Ovary (tissue), 9 donors: Measurements from ENCODE around the gene PTPRN2. TPM values are rescaled to one million over a fixed set of nuclear protein-coding genes. Genes with fewer than 3 reads are reported as not detected.

Experiments used
- DNase-seq, 5 donors: peaks; one replicate each; pipeline ENCODE4 v3.0.0-alpha.2; 2019 to 2020
- H3K27ac ChIP-seq, 2 donors: fragments of 200-600 bp; one replicate each; pipeline versions ENCODE4 v1.5.1 to v1.8.0; 2019 to 2022
- H3K27me3 ChIP-seq: fragments of 200-600 bp; one replicate; pipeline ENCODE4 v1.8.0; 2022
- H3K36me3 ChIP-seq: fragments of 200-600 bp; sonication (generic); one replicate; pipeline ENCODE4 v1.5.1; 2019
- H3K4me1 ChIP-seq: one replicate; pipeline ENCODE4 v1.8.1; 2013; ENCODE audit warnings: mild to moderate bottlenecking, moderate library complexity; ENCODE audit not compliant: insufficient read depth
- H3K4me3 ChIP-seq: fragments of 200-600 bp; sonication (generic); one replicate; pipeline ENCODE4 v1.5.1; 2017
- H3K9me3 ChIP-seq, 2 donors: fragments of 200-600 bp in 1 of 2; sonication (generic) in 1 of 2; one replicate each; pipeline versions ENCODE4 v1.5.1 to v1.8.1; 2013 to 2019; ENCODE audit warnings: mild to moderate bottlenecking in 1 of 2, moderate library complexity in 1 of 2
- CTCF ChIP-seq, 3 donors: fragments of 450-650 bp in 2 of 3; fragments of 200-600 bp in 1 of 3; IDR thresholded peaks; one replicate each; pipeline versions ENCODE4 v1.5.1 to v1.8.0; 2016 to 2022; ENCODE audit warnings: antibody characterized with exemption in 3 of 3, mild to moderate bottlenecking in 1 of 3
- EP300 ChIP-seq: sonication (generic); formaldehyde crosslinking; IDR thresholded peaks from one replicate; pipeline ENCODE4 v1.6.1; 2017; ENCODE audit warnings: antibody characterized with exemption
- POLR2A ChIP-seq: fragments of 450-650 bp; IDR thresholded peaks from one replicate; pipeline ENCODE4 v1.6.1; 2017; ENCODE audit warnings: antibody characterized with exemption, mild to moderate bottlenecking, moderate library complexity
- WGBS, 3 donors: extraction: QIAGEN DNeasy Blood & Tissue Kit in 1 of 3; methylation state at CpG; one replicate each; pipeline versions ENCODE4 v1.1.5 to v1.1.7; 2013 to 2017; 5-methylcytosine and 5-hydroxymethylcytosine counted together
- intact Hi-C, 4 donors: fragments of 100-400 bp; cut with DNase I; formaldehyde crosslinking; loops; one replicate each; pipeline versions ENCODE4 v1.11.0 to v1.15.1; 2022 to 2023
- polyA plus RNA-seq, 2 donors: library from polyadenylated mRNA; stranded (reverse); fragments of 200-250 nt in 1 of 2; fragments of 350-450 nt in 1 of 2; fragmentation: Illumina TruSeq in 1 of 2; extraction: RNeasy Lipid Tissue Mini Kit (QIAGEN cat#74804) in 1 of 2; gene quantifications; one replicate each; pipeline ENCODE4 v1.2.3, GENCODE V29; 2013 to 2014
- total RNA-seq, 7 donors: library from RNA; depleted of rRNA in 2 of 7; stranded (reverse); fragments of >200 nt in 2 of 7; fragmentation: NEBNext Ultra II Directional in 3 of 7; extraction: Animal tissue kit (Norgen Biotek cat#: 25700) in 3 of 7; gene quantifications; one replicate each; pipeline versions ENCODE4 v1.1.0 to v1.2.4, GENCODE V29; 2016 to 2023
- donor health status: DM: no; HTN: no; CAD: no; lungs with moderate emphysema.
- donor health status: DM: no; HTN: no; CAD: no.
- donor health status: Bipolar disorder and iron deficiency.
- donor health status: DM: yes; HTN: yes; CAD: no.
- donor health status: DM: no; HTN: no; CAD: no.
- donor health status: DM: yes; HTN: yes; CAD: no.

The PTPRN2 gene
- total and polyA plus RNA-seq, 9 donors = 3.5 to 11.1 (median 5.9) TPM

GRCh38 chr7:157786375-157787274 is 801.0 kb downstream of the PTPRN2 start:
- TF ChIP-seq EP300 = no peak
- TF ChIP-seq POLR2A = no peak
- no peak for TF ChIP-seq CTCF (IDR thresholded peaks at IDR 0.05)
- H3K27me3 ChIP-seq = no peaks in the 10 kb centered on the region
- H3K4me3 ChIP-seq = no peak overlapping the region
- no peak for DNase-seq
- H3K4me1 ChIP-seq = no peaks in the 10 kb centered on the region
- H3K27ac ChIP-seq = no peak overlapping the region
- H3K36me3 ChIP-seq = no peaks in the 10 kb centered on the region
- no peaks in the 10 kb centered on the region for H3K9me3 ChIP-seq
- 94% methylated on average over 39 to 47 of the region's 47 CpGs for whole genome bisulfite sequencing, 3 donors
- intact Hi-C loops = no loop called here

GRCh38 chr7:157785486-157786186 is 802.0 kb downstream of the PTPRN2 start:
- intact Hi-C loops = no loop called here
- no peak overlapping the region for H3K27ac ChIP-seq
- no peaks in the 10 kb centered on the region for H3K4me1 ChIP-seq
- TF ChIP-seq POLR2A (no peak), EP300 (no peak), CTCF (IDR thresholded peaks at IDR 0.05) (no peak)
- H3K36me3 ChIP-seq = no peaks in the 10 kb centered on the region
- WGBS, 3 donors = 87 to 90% (median 90%) methylated on average over 32 of the region's 32 CpGs
- no peak overlapping the region for H3K4me3 ChIP-seq
- no peak for DNase-seq
- no peaks in the 10 kb centered on the region for H3K27me3 ChIP-seq
- H3K9me3 ChIP-seq = no peaks in the 10 kb centered on the region

GRCh38 chr7:157784979-157785441 is 802.6 kb downstream of the PTPRN2 start:
- no peaks in the 10 kb centered on the region for H3K36me3 ChIP-seq
- intact Hi-C loops = no loop called here
- no peak overlapping the region for H3K4me3 ChIP-seq
- WGBS, 3 donors = 86 to 89% (median 87%) methylated on average over 24 to 26 of the region's 26 CpGs
- no peak overlapping the region for H3K27ac ChIP-seq
- DNase-seq = no peak
- no peak for TF ChIP-seq EP300
- no peak for TF ChIP-seq POLR2A
- TF ChIP-seq CTCF (IDR thresholded peaks at IDR 0.05) = no peak
- no peaks in the 10 kb centered on the region for H3K4me1 ChIP-seq
- H3K27me3 ChIP-seq = no peaks in the 10 kb centered on the region
- H3K9me3 ChIP-seq = no peaks in the 10 kb centered on the region

- Histone ChIP-seq H3K27me3 (no peaks in the 10 kb centered on the region), H3K9me3 (no peaks in the 10 kb centered on the region), H3K4me1 (no peaks in the 10 kb centered on the region), H3K4me3 (no peak overlapping the region), H3K36me3 (no peaks in the 10 kb centered on the region), H3K27ac (no peak overlapping the region)
- intact Hi-C loops = no loop called here
- TF ChIP-seq POLR2A (no peak), CTCF (IDR thresholded peaks at IDR 0.05) (no peak), EP300 (no peak)
- 61 to 79% (median 74%) methylated on average over 24 to 27 of the region's 27 CpGs for WGBS, 3 donors
- no peak for DNase-seq
Measured at GRCh38 chr7:157784041-157784835, 803.4 kb downstream of the PTPRN2 start.
